Measurements from ENCODE around the gene KIF26B. TPM values are rescaled to one million over a fixed set of nuclear protein-coding genes. Genes with fewer than 3 reads are reported as not detected.

The KIF26B gene
- total RNA-seq, 4 donors from 2014 or later, result 0.20 to 0.79 (median 0.41) TPM; not detected in 1

- intact Hi-C loops (cut with DNase I; ENCODE audit: low total_unique reads), result no loop called here
- WGBS, 2 donors (ENCODE audit: low coverage in 1 of 2), result 58 to 83% methylated on average over 1 to 3 of the region's 3 CpGs
These were observed 50.6 kb downstream of the KIF26B start for GRCh38 chr1:245205396-245205795.

GRCh38 chr1:245205864-245206263 is 51.1 kb downstream of the KIF26B start:
- Histone ChIP-seq H3K27me3 (no peaks in the 10 kb centered on the region), H3K9me3 (peaks cover 6 to 22% of the 10 kb centered on the region in 2 donors), H3K36me3 (no peaks in the 10 kb centered on the region), H3K4me3 (no peak overlapping the region), H3K4me1 (no peaks in the 10 kb centered on the region), H3K27ac (no peak overlapping the region)
- TF ChIP-seq, protein P1, sequence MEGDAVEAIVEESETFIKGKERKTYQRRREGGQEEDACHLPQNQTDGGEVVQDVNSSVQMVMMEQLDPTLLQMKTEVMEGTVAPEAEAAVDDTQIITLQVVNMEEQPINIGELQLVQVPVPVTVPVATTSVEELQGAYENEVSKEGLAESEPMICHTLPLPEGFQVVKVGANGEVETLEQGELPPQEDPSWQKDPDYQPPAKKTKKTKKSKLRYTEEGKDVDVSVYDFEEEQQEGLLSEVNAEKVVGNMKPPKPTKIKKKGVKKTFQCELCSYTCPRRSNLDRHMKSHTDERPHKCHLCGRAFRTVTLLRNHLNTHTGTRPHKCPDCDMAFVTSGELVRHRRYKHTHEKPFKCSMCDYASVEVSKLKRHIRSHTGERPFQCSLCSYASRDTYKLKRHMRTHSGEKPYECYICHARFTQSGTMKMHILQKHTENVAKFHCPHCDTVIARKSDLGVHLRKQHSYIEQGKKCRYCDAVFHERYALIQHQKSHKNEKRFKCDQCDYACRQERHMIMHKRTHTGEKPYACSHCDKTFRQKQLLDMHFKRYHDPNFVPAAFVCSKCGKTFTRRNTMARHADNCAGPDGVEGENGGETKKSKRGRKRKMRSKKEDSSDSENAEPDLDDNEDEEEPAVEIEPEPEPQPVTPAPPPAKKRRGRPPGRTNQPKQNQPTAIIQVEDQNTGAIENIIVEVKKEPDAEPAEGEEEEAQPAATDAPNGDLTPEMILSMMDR (IDR thresholded peaks at IDR 0.05), result no peak
- TF ChIP-seq POLR2A (IDR thresholded peaks at IDR 0.05) (no peak), POLR2AphosphoS5 (IDR thresholded peaks at IDR 0.05) (no peak), EP300 (IDR thresholded peaks at IDR 0.05; ENCODE audit: low read depth) (no peak)
- in situ Hi-C loops (cut with MboI; ENCODE audit: low pct_ligation_motif_present in 1 of 4, low pct_unique_long_range_greater_than_20kb in 1 of 4, low sequenced_read_pairs in 3 of 4), result no loop called here
- no peak for DNase-seq
- intact Hi-C loops (cut with DNase I; ENCODE audit: low total_unique reads), result no loop called here
- 88 to 100% methylated on average over 1 of the region's 1 CpG for WGBS, 2 donors (ENCODE audit: low coverage in 1 of 2)

More at GRCh38 chr1:245205396-245205795, 50.6 kb downstream of the KIF26B start:
- TF ChIP-seq POLR2A (IDR thresholded peaks at IDR 0.05) (no peak), POLR2AphosphoS5 (IDR thresholded peaks at IDR 0.05) (no peak), EP300 (IDR thresholded peaks at IDR 0.05; ENCODE audit: low read depth) (no peak)
- TF ChIP-seq, protein P1 (IDR thresholded peaks at IDR 0.05), result no peak
- H3K9me3 ChIP-seq, result peaks cover 6 to 22% of the 10 kb centered on the region in 2 donors
- H3K27ac ChIP-seq, result no peak overlapping the region
- no peak overlapping the region for H3K4me3 ChIP-seq
- no peaks in the 10 kb centered on the region for H3K27me3 ChIP-seq
- DNase-seq, result no peak
- H3K4me1 ChIP-seq, result no peaks in the 10 kb centered on the region
- in situ Hi-C loops (cut with MboI; ENCODE audit: low pct_ligation_motif_present in 1 of 4, low pct_unique_long_range_greater_than_20kb in 1 of 4, low sequenced_read_pairs in 3 of 4), result no loop called here
- H3K36me3 ChIP-seq, result no peaks in the 10 kb centered on the region

DNA sequence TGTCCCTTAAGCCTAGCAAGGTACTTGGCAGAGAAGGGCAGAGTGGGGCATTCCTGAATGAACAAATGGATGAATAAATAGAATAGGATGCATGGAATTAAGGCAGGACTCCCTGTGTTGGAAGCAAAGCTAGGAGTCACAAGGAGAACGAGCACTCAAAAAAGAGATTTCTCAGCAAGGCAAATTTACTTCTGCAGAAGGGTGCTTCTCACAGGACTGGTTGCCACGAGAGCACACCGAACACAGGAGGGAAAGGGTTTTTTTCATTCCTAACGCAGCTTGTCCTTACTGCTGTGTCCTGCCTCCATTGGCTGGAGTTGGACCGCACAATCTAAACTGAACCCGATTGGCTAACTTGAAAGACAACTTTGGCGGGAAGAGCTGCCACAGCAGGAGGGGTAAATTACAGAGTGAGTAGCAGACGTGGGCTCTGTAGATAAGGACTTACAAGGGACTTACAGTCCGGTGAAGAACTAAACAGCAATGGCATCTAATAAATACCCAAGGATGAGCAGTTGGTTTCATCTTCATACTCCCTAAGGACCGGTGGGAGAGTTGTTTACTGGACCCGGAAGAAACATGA is 52.4 kb downstream of the KIF26B start:
- Histone ChIP-seq H3K27me3 (no peaks in the 10 kb centered on the region), H3K36me3 (no peaks in the 10 kb centered on the region), H3K27ac (no peak overlapping the region), H3K9me3 (peaks cover 6 to 22% of the 10 kb centered on the region in 2 donors), H3K4me1 (no peaks in the 10 kb centered on the region), H3K4me3 (no peak overlapping the region)
- TF ChIP-seq POLR2A (IDR thresholded peaks at IDR 0.05) (no peak), EP300 (IDR thresholded peaks at IDR 0.05; ENCODE audit: low read depth) (no peak), POLR2AphosphoS5 (IDR thresholded peaks at IDR 0.05) (no peak)
- TF ChIP-seq, protein P1 (IDR thresholded peaks at IDR 0.05), result no peak
- 97 to 98% methylated on average over 6 to 11 of the region's 11 CpGs for WGBS, 2 donors (ENCODE audit: low coverage in 1 of 2)
- intact Hi-C loops (cut with DNase I; ENCODE audit: low total_unique reads), result no loop called here
- no peak for DNase-seq
- in situ Hi-C loops (cut with MboI; ENCODE audit: low pct_ligation_motif_present in 1 of 4, low pct_unique_long_range_greater_than_20kb in 1 of 4, low sequenced_read_pairs in 3 of 4), result no loop called here

DNA sequence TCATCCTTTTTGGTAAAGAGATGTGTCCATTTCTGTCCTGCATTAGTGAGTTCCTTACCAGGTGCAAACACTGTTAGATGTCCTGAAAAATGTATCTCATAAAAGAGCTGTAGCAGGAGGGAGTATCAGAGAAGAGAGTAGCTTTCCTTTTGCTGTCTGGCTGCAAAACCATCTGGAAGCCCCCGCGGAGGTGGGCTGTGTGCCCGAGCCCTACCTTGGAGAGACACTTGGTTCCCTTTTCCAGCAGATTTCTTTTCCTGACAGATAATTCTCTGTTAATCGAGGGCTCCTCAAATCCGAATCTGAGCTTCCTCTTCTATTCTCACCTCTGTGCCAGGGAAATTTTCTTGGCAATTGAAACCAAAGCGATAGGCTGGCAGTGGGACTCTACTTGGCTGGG is 53.0 kb downstream of the KIF26B start:
- whole genome bisulfite sequencing, 2 donors (ENCODE audit: low coverage in 1 of 2), result 91 to 93% methylated on average over 5 to 6 of the region's 6 CpGs
- Histone ChIP-seq H3K27ac (no peak overlapping the region), H3K36me3 (no peaks in the 10 kb centered on the region), H3K27me3 (no peaks in the 10 kb centered on the region), H3K9me3 (peaks cover 6 to 22% of the 10 kb centered on the region in 2 donors), H3K4me3 (no peak overlapping the region), H3K4me1 (no peaks in the 10 kb centered on the region)
- intact Hi-C loops (cut with DNase I; ENCODE audit: low total_unique reads) (no loop called here), in situ Hi-C loops (cut with MboI; ENCODE audit: low pct_ligation_motif_present in 1 of 4, low pct_unique_long_range_greater_than_20kb in 1 of 4, low sequenced_read_pairs in 3 of 4) (no loop called here)
- DNase-seq, result no peak
- no peak for TF ChIP-seq POLR2A (IDR thresholded peaks at IDR 0.05)
- no peak for TF ChIP-seq POLR2AphosphoS5 (IDR thresholded peaks at IDR 0.05)
- TF ChIP-seq, protein P1 (IDR thresholded peaks at IDR 0.05), result no peak
- no peak for TF ChIP-seq EP300 (IDR thresholded peaks at IDR 0.05; ENCODE audit: low read depth)

All from transverse colon (tissue), 4 donors.